IMR-90 (cell line): Measurements from ENCODE around the gene GGA3. TPM values are rescaled to one million over a fixed set of nuclear protein-coding genes. Genes with fewer than 3 reads are reported as not detected.
A peak's percentile ranks its signal among the peaks of the same experiment; 100 is the strongest.

Experiments used
- ATAC-seq: fragments of 200-7000 bp; cut with Tn5 transposase; 2 replicates; pipeline ENCODE4 v1.9.1; 2020; ENCODE audit warnings: low read depth, mild to moderate bottlenecking, moderate library complexity
- BruUV-seq: library from RNA; stranded (reverse); fragments of 400-500 nt; replicated peaks from 2 replicates; lab custom pipeline; 2021; lab: Mats Ljungman, UMichigan
- CTCF ChIA-PET: fragments of 300-600 bp; formaldehyde crosslinking; extraction: SDS; loops from one replicate; lab custom pipeline; 2021; ENCODE audit warnings: antibody characterized with exemption; lab: Yijun Ruan, JAX
- POLR2A ChIA-PET: fragments of 300-600 bp; sonication (Branson Sonifier 250); formaldehyde crosslinking; loops from one replicate; lab custom pipeline; 2022; ENCODE audit warnings: antibody characterized with exemption; ENCODE audit not compliant: unreplicated experiment; lab: Charles Lee
- DNase-seq: peaks from one replicate; pipeline ENCODE4 v3.0.0; 2013
- H2AFZ ChIP-seq: replicated peaks from 2 replicates; pipeline ENCODE3; 2013; ENCODE audit warnings: low read length, mild to moderate bottlenecking; ENCODE audit not compliant: poor library complexity
- H2AK5ac ChIP-seq: 2 replicates; pipeline ENCODE4 v1.6.1; 2013; ENCODE audit warnings: low read depth, low read length, inconsistent platforms
- H2AK9ac ChIP-seq: replicated peaks from 2 replicates; pipeline ENCODE3; 2013; ENCODE audit warnings: mild to moderate bottlenecking, low read depth, low read length, moderate library complexity; ENCODE audit not compliant: poor library complexity
- H2BK120ac ChIP-seq: 2 replicates; pipeline ENCODE4 v1.6.1; 2013; ENCODE audit warnings: low read depth, low read length, inconsistent platforms
- H2BK15ac ChIP-seq: 3 replicates; pipeline ENCODE4 v1.6.1; 2013; ENCODE audit warnings: low read depth, low read length, inconsistent platforms
- H2BK20ac ChIP-seq: 2 replicates; pipeline ENCODE4 v1.6.1; 2013; ENCODE audit warnings: low read depth, mild to moderate bottlenecking, inconsistent platforms, low read length, moderate library complexity
- H2BK5ac ChIP-seq: 2 replicates; pipeline ENCODE4 v1.6.1; 2013; ENCODE audit warnings: mild to moderate bottlenecking, low read depth, low read length, inconsistent platforms; ENCODE audit not compliant: poor library complexity, severe bottlenecking
- H3K14ac ChIP-seq: replicated peaks from 2 replicates; pipeline ENCODE4 v1.6.1; 2013; ENCODE audit warnings: low read depth, low read length, inconsistent platforms
- H3K18ac ChIP-seq: 2 replicates; pipeline ENCODE4 v1.6.1; 2013; ENCODE audit warnings: low read depth, low read length, control low read depth
- H3K23ac ChIP-seq: 2 replicates; pipeline ENCODE4 v1.6.1; 2013; ENCODE audit warnings: low read depth, low read length, inconsistent platforms
- H3K27ac ChIP-seq: 2 replicates; pipeline ENCODE4 v1.5.1; 2013; ENCODE audit warnings: mild to moderate bottlenecking, control low read depth, low read length; ENCODE audit not compliant: insufficient read depth
- H3K27me3 ChIP-seq: 2 replicates; pipeline ENCODE4 v1.6.1; 2013; ENCODE audit warnings: low read length; ENCODE audit not compliant: control insufficient read depth, insufficient read depth
- H3K36me3 ChIP-seq: 2 replicates; pipeline ENCODE4 v1.6.1; 2013; ENCODE audit warnings: low read length, mixed read lengths; ENCODE audit not compliant: control insufficient read depth, insufficient read depth
- H3K4ac ChIP-seq: 2 replicates; pipeline ENCODE4 v1.6.1; 2013; ENCODE audit warnings: low read depth, low read length, inconsistent platforms
- H3K4me1 ChIP-seq: 2 replicates; pipeline ENCODE4 v1.6.1; 2013; ENCODE audit warnings: low read length, mixed read lengths; ENCODE audit not compliant: control insufficient read depth, insufficient read depth
- H3K4me2 ChIP-seq: 2 replicates; pipeline ENCODE4 v1.6.1; 2013; ENCODE audit warnings: low read depth, mild to moderate bottlenecking, control low read depth, low read length, moderate library complexity
- H3K4me3 ChIP-seq: 2 replicates; pipeline ENCODE4 v1.5.1; 2013; ENCODE audit warnings: low read depth, mild to moderate bottlenecking, control low read depth, low read length, moderate library complexity; ENCODE audit not compliant: insufficient read depth
- H3K56ac ChIP-seq: 2 replicates; pipeline ENCODE4 v1.6.1; 2013; ENCODE audit warnings: low read length, inconsistent platforms; ENCODE audit not compliant: insufficient read depth; ENCODE audit errors: extremely low read depth
- H3K79me1 ChIP-seq, 2 experiments: 2 replicates each; pipeline ENCODE4 v1.6.1; 2013; ENCODE audit warnings: low read length in 2 of 2, inconsistent platforms in 1 of 2, low read depth in 1 of 2
- H3K9ac ChIP-seq: 2 replicates; pipeline ENCODE4 v1.6.1; 2013; ENCODE audit warnings: low read depth, low read length, control low read depth
- H3K9me1 ChIP-seq: 2 replicates; pipeline ENCODE4 v1.6.1; 2013; ENCODE audit warnings: low read length, inconsistent platforms; ENCODE audit not compliant: insufficient read depth
- H3K9me3 ChIP-seq: 2 replicates; pipeline ENCODE4 v1.6.1; 2013; ENCODE audit warnings: low read length; ENCODE audit not compliant: control insufficient read depth, insufficient read depth
- H4K20me1 ChIP-seq: 2 replicates; pipeline ENCODE4 v1.6.1; 2013; ENCODE audit warnings: low read length, inconsistent platforms; ENCODE audit not compliant: insufficient read depth
- H4K5ac ChIP-seq: 2 replicates; pipeline ENCODE4 v1.6.1; 2013; ENCODE audit warnings: mild to moderate bottlenecking, low read depth, low read length, control low read depth
- H4K8ac ChIP-seq, 2 experiments: 2 replicates each; pipeline ENCODE4 v1.6.1; 2013; ENCODE audit warnings: low read depth in 2 of 2, low read length in 2 of 2, control low read depth in 1 of 2, inconsistent platforms in 1 of 2
- H4K91ac ChIP-seq: 2 replicates; pipeline ENCODE4 v1.6.1; 2013; ENCODE audit warnings: low read depth, low read length, inconsistent platforms; ENCODE audit not compliant: insufficient read depth
- BHLHE40 ChIP-seq: fragments of 150-350 bp; IDR thresholded peaks from 2 replicates; pipeline ENCODE4 v1.6.1; 2016; ENCODE audit warnings: mild to moderate bottlenecking, low read depth, low read length
- CHD1 ChIP-seq: IDR thresholded peaks from 2 replicates; pipeline ENCODE4 v1.6.1; 2012; ENCODE audit warnings: low read depth, low read length, improper control_type of control experiment
- MAZ ChIP-seq: IDR thresholded peaks from 2 replicates; pipeline ENCODE4 v1.6.1; 2012; ENCODE audit warnings: low read depth, mild to moderate bottlenecking, low read length, improper control_type of control experiment, moderate library complexity, borderline replicate concordance
- MXI1 ChIP-seq: IDR thresholded peaks from 2 replicates; pipeline ENCODE4 v1.6.1; 2012; ENCODE audit warnings: low read depth, mild to moderate bottlenecking, low read length, moderate library complexity, borderline replicate concordance
- POLR2A ChIP-seq: IDR thresholded peaks from 2 replicates; pipeline ENCODE4 v1.6.1; 2012; ENCODE audit warnings: mild to moderate bottlenecking, low read depth, low read length
- RFX5 ChIP-seq: IDR thresholded peaks from 2 replicates; pipeline ENCODE4 v1.8.0; 2012; ENCODE audit warnings: low read depth, mild to moderate bottlenecking, low read length, moderate library complexity
- SMC3 ChIP-seq: fragments of 150-350 bp; IDR thresholded peaks from 2 replicates; pipeline ENCODE4 v1.6.1; 2016; ENCODE audit warnings: low read depth, mild to moderate bottlenecking, antibody characterized with exemption, low read length, moderate library complexity
- WGBS, 2 experiments: methylation state at CpG; one replicate each; pipeline versions ENCODE4 v1.1.5 to v1.1.7; 2013; ENCODE audit warnings: missing lambda C conversion rate in 2 of 2; ENCODE audit not compliant: insufficient read length in 1 of 2; ENCODE audit errors: extremely low coverage in 2 of 2; 5-methylcytosine and 5-hydroxymethylcytosine counted together
- dilution Hi-C: fragments of 300-500 bp; cut with HindIII; formaldehyde crosslinking; loops from one replicate; pipeline ENCODE4 v1.14.3; 2018; ENCODE audit warnings: low sequenced_read_pairs; ENCODE audit not compliant: unreplicated experiment
- in situ Hi-C: fragments of 300-500 bp; cut with MboI; formaldehyde crosslinking; loops from 3 replicates; pipeline ENCODE4 v1.14.3; 2019; ENCODE audit warnings: low sequenced_read_pairs, inconsistent platforms, mixed read lengths
- intact Hi-C: fragments of 100-400 bp; cut with micrococcal nuclease; formaldehyde crosslinking; loops from 2 replicates; pipeline ENCODE4 v1.10.0; 2022
- polyA plus RNA-seq, 3 experiments: library from polyadenylated mRNA; depleted of rRNA; stranded (reverse); fragments of >200 nt; gene quantifications; 2 replicates each; pipeline ENCODE4 v1.2.3, GENCODE V29; 2012; ENCODE audit warnings: low replicate concordance in 1 of 3
- total RNA-seq: library from RNA; depleted of rRNA; stranded (reverse); fragments of >200 nt; gene quantifications from 2 replicates; pipeline ENCODE4 v1.2.3, GENCODE V29; 2012

Gene GGA3
- total and polyA plus RNA-seq, 2 of the 4 experiments (the other 2 are of a cell fraction), result 15.1 to 35.2 TPM

- ChIA-PET POLR2A (no interaction called here), CTCF (interaction anchor here (1.2 kb wide), 1 partner anchor 91 kb away, joined by 4 read pairs; no protein-coding TSS in a partner anchor)
- peaks cover 4% of the 10 kb centered on the region; the same call in 1 of the 2 replicates for H3K36me3 ChIP-seq
- no peaks in the 10 kb centered on the region for H3K27me3 ChIP-seq
- peak within 1 kb of the TSS; percentile 98 for H3K27ac ChIP-seq
- DNase-seq, result peak; percentile 89
- peak within 1 kb of the TSS; percentile 99 for H3K14ac ChIP-seq
- dilution Hi-C loops (no loop called here), intact Hi-C loops (loop anchor here (10.0 kb wide), 1 partner anchor 140 kb away; no protein-coding TSS in a partner anchor), in situ Hi-C loops (loop anchor here (10.0 kb wide), 2 partner anchors 140 to 240 kb away; no protein-coding TSS in a partner anchor)
- H3K56ac ChIP-seq, result peak within 1 kb of the TSS; percentile 94
- 0% methylated on average over 45 of the region's 57 CpGs; no CpG with 5 or more reads in 1 of the 2 experiments for WGBS, 2 experiments
- H2BK15ac ChIP-seq, result peak within 1 kb of the TSS; percentile 94; the same call in 2 of the 3 replicates
- ATAC-seq, result peak; percentile 98
- peak within 1 kb of the TSS; percentile 100 for H4K91ac ChIP-seq
- H3K23ac ChIP-seq, result peak within 1 kb of the TSS; percentile 97
- H2BK20ac ChIP-seq, result peak within 1 kb of the TSS; percentile 93
- peak within 1 kb of the TSS; percentile 96 for H2AK9ac ChIP-seq
- peak within 1 kb of the TSS; percentile 99 for H2BK120ac ChIP-seq
- peak within 1 kb of the TSS; percentile 99 for H3K4ac ChIP-seq
- peak within 1 kb of the TSS; percentile 97 for H3K18ac ChIP-seq
- peaks cover 0 to 17% of the 10 kb centered on the region in 2 experiments; a peak in 3 of 4 replicates for H3K79me1 ChIP-seq
- no peaks in the 10 kb centered on the region; the same call in 1 of the 2 replicates for H4K20me1 ChIP-seq
- H3K9me1 ChIP-seq, result no peaks in the 10 kb centered on the region
- H2BK5ac ChIP-seq, result peak within 1 kb of the TSS; percentile 99
- peak within 1 kb of the TSS; percentile 84 for H3K4me2 ChIP-seq
- H3K4me1 ChIP-seq, result no peaks in the 10 kb centered on the region; the same call in 1 of the 2 replicates
- peak within 1 kb of the TSS; percentile 95 for H3K9ac ChIP-seq
- peak within 1 kb of the TSS; percentile 89 to 99 for H4K8ac ChIP-seq
- peak within 1 kb of the TSS; percentile 93 for H2AK5ac ChIP-seq
- peak within 1 kb of the TSS; percentile 97 for H4K5ac ChIP-seq
- peak within 1 kb of the TSS; percentile 100 for H2AFZ ChIP-seq
- peak within 1 kb of the TSS; percentile 91 for H3K4me3 ChIP-seq
- BruUV-seq, result no TSS peak
- no peaks in the 10 kb centered on the region for H3K9me3 ChIP-seq
- TF ChIP-seq MXI1, result peak; percentile 37; the same call in 1 of the 2 replicates
- TF ChIP-seq MAZ, result peak; percentile 93
- TF ChIP-seq RFX5, result no peak
- peak; percentile 53 for TF ChIP-seq BHLHE40
- no peak for TF ChIP-seq CHD1
- TF ChIP-seq SMC3, result no peak
- peak; percentile 77 for TF ChIP-seq POLR2A
Observed at GRCh38 chr17:75205037-75205792, 56.2 kb downstream of the GGA3 start, which contains the start of gene NUP85. Gene NUP85 (plus strand): TSS chr17:75205679. CDS start chr17:75205762, 83 bp downstream.
